Tongue (tissue), 2 donors: ENCODE results near the gene DLST. TPM values are rescaled to one million over a fixed set of nuclear protein-coding genes. Genes with fewer than 3 reads are reported as not detected.
"Not testable (repeated sequence)": the region's sequence is repeated elsewhere in the genome, so short reads cannot be mapped to it uniquely, and the experiment has no call there.

Experiments used
- DNase-seq: peaks from one replicate; pipeline ENCODE4 v3.0.0-alpha.2; 2015
- total RNA-seq: library from RNA; depleted of rRNA; stranded (reverse); fragments of >200 nt; gene quantifications from one replicate; pipeline ENCODE4 v1.2.3, GENCODE V29; 2014

The DLST gene
- total RNA-seq, 1 donor from 2014 or later: 78.7 TPM

DNA sequence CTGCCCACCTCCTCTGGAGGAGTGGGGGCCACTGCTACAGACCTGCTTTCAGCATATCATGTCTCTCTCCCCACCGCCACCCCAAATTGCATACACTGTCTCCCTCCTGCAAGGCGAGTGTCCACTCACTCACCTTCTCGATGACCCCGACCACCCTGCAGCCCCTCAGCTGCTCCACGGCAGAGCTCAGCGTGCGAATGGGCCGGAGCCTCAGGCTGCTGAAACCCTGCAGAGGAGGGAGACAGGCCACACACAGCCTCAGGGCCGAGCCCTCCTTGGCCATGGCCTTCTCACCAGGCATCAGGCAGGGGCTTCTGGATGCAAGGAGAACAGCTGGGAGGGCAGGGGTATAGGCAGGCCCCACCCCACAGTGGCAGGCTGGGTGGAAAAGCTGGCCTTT lies 36.7 kb downstream of the DLST start:
- no peak for DNase-seq

DNA sequence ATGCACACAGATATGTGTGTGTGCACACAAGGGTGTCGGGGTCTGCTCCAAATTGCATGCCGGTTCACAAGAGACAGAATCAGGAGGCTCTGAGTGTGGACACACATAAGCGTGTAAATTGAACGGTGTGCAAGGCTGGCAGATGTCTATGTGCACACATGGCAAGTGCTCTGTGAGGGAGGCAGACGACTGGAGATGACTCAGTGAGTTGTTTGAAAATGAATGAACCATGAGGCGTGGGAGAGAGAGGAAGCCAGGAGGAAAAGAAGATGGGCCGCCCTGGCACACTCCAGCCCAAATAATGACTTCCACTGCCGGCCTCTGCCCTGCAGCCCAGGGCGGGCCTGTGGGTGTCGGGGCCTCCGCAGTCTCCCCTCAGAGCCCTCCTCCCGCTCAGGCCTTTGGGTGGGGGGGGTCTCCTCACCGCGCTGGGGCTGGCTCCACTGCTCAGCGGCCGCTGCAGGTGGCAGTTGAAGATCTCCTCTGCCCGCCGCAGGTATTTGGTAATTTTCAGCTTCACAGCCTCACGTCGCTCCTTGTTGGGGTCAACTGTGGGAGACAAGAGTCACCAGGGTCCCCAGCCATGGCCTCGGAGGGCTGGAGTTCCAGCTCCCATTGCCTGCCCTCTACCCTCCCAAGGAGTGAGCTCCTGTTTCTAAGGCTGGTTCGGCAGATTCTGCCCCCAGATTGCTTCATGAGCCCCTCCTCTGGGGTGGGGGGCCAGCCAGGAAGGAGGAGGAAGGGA lies 37.9 kb downstream of the DLST start:
- DNase-seq: no peak

DNA sequence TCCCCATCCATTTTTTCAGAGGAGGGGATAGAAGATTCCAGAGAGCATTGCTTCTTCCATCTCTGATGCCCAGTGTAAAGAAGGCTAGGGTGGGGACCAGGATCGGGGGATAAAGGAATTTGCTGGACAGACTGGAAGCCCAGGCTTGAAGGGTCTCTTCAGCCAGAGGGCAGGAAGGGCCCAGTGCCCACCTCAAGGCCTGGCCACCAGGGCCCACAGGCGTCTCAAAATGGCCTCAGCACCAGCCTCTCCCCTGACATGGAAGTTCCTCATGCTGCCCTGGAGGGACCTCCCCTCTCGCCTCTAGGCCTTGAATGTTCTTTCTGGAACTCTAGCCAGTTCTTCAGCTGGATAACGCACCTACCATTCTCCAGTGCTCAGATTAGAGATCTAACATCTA lies 38.6 kb downstream of the DLST start:
- DNase-seq: no peak

DNA sequence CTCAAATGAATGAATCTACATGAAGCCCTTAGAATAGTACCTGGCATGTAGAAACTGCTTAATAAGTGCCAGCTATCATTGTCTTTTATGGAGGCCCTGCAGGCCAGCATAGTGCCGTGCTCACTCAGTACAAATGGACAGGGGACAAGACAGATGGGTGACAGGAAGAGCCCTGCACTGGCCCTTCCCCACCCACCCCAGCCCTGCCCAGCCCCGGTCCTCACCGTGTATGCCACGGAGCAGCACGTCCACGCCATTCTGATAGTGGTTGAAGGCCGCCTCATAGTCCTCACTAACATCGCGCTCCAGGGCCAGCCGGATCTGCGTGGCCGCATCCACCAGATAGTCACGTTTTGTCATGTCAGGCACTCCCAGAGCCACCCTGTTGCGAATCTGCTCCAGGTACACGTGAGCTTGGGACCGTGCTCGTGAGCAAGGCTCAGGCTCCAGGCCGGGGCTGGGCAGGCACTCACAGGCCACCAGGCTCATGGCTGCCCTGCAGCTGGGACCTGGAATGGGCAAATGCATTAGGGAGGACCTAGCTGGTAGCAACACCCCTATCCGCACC lies 39.4 kb downstream of the DLST start:
- no peak for DNase-seq

DNA sequence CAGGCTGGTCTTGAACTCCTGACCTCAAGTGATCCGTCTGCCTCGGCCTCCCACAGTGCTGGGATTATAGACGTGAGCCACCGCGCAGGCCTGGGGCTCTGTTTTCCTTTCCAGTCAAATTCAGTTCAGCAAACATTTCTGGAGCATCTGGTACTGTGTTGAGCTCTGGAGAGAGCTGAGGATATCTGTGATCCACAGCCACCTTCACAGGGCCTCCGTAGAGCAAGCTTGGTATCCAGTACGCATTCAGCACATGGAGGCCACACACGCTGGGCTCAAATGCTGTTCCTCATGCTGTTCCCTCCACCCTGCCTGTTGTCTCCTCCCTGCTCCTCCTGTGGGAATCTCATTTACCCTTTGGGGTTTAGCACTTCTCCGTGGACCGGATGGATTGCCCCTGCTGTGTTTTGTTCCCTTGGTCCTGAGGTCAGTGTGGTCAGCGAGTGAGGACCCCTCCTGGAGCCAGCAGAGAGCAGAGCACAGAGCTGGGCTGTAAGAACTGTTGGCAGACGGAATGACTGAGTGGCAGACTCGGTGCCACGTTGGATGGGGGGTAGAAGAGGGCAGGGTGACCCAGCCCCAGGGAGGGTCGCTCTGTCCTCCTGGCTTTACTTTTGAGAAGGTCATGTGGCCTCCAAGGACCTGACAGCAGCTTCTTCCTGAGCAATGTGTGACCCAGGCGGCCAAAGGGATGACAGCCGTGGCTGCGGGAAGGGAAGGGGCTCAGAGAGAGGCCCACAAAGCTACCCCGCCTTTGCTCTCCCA lies 40.5 kb downstream of the DLST start:
- DNase-seq: no peak

DNA sequence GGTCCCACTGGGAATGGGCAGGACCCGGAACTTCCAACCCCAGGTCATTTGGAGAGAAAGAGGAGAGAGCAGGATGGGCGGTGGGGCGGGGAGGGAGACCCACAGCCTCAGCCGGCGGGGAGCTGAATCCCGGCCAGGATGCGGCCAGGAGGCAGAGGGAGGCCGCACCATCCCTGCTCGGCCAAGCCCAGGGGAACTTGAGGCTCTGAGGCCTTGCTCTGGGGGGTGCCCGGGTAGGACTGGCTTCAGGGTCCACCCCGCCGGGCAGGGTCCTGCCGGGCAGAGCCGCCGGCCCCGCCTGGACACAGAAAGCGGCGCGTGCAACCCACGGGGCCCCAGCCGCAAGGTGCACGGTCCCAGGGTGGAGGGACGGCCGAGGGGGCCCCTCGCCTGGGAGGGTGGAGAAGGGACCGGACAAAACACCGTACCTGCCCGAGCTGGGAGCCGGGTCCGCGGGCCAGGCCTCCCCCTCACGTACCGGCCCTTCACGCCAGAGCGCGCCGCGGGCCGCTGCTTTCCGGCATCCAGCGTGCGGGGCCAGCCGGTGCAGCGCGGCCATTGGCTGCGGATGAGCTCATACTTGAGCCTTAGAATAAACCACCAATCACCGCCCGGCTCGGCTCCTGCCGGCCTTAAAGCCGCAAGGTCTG lies 41.2 kb downstream of the DLST start, which contains the start of gene RPS6KL1:
TSS of gene RPS6KL1 (minus strand) at position 509 of the 650 bp plus-strand sequence. CDS start 1,719 bp downstream, outside the sequence.
- peak; percentile 87 for DNase-seq

DNA sequence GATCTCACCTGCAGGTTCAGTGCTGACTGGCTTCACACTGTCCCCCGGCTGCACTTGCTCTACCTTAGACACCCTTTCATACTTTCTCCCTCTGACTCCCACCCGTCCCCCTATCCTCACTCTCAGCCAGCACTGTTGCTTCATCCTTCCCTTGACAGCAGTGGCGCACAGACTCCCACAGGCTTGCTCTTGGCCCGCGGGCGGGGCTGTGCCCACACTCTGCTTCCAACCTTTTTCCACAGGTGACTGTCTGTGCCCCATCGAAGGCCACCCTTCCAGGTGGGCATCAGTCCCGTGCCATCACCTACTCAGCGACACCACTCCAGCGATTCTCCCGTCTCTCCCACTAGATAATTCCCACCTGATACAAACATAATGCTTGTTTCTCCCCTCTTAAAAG lies 42.3 kb downstream of the DLST start:
- no peak for DNase-seq

DNA sequence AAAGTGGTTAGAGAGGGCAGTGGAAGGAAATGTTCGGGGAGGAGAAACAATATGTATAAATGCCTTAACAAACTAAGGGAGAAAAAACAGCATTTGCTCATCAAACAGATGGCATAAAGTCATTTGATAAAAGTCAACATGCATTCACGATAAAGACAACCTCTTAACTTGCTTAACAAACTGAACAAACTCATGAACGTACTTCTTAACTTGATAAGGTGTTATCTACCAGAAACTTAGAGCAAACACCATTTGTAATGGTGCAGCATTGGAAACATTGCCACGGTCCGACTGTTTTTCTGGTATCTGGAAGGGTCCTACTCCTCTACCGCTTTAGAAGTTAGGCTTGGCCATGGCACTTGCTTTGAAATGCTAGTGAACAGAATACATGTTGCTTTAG lies 45.5 kb downstream of the DLST start:
- DNase-seq: no peak

DNA sequence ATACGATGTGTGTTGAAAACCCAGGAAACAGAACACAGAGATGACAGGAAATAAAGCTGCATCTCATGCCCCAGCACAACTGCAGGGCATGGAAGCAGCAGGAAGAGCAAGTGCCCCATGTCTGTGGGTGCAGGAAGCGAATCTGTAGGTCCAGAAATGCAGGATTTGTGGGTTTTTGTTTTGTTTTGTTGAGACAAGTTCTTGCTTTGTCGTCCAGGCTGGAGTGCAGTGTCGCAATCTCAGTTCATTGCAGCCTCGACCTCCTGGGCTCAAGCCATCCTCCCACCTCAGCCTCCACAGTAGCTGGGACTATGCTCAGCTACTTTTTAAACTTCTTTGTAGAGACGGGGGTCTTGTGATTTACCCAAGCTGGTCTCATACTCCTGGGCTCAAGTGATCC lies 47.5 kb downstream of the DLST start:
- no peak for DNase-seq

DNA sequence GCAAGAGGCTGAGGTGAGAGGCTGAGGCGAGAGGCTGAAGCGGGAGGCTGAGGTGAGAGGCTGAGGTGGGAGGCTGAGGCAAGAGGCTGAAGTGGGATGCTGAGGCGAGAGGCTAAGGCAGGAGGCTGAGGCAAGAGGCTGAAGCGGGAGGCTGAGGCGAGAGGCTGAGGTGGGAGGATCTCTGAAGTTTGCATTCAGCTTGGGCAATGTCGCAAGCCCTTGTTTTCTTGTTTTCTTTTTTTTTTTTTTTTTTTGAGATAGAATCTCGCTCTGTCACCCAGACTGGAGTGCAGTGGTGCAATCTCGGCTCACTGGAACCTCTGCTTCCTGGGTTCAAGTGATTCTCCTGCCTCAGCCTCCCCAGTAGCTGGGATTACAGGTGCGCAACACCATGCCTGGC lies 50.0 kb downstream of the DLST start:
- DNase-seq: not testable (repeated sequence)

DNA sequence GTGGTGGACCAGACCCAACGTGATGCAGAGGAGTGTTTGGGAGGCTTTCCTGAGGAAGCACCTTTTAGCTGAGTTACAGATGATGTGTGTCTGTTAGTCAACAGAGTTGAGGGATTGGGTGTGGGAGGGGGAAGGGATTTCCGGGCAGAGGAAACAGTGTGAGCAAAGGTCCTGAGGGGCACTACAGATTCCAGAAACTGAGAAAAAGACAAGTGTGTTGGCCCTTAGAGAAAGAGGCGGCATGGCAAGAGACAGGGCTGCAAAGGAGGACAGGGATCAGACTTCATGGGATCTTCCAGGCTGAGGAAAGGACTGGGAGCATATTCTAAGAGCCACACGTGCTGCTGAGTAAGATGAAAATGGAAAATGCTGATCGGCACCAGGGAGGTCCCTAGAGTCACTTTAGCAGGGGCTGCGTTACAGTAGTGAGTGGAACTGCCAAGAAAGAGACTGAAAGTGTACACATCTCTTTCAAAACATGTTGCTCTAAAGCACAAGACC lies 50.7 kb downstream of the DLST start:
- DNase-seq: peak; percentile 78

DNA sequence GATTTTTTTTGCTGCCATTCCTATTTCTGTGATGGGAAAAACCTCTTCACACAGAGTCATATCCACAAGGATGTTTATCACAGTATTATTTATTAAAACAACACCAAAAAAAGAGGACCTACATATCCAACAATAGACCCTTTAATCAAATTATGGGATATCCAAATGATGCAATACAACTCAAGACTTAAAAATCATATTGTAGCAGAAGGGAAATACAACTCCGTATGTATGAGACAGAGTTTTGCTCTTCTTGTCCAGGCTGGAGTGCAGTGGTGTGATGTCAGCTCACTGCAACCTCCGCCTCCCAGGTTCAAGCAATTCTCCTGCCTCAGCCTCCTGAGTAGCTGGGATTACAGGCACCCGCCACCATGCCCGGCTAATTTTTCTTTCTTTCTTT lies 51.2 kb downstream of the DLST start:
- not testable (repeated sequence) for DNase-seq

DNA sequence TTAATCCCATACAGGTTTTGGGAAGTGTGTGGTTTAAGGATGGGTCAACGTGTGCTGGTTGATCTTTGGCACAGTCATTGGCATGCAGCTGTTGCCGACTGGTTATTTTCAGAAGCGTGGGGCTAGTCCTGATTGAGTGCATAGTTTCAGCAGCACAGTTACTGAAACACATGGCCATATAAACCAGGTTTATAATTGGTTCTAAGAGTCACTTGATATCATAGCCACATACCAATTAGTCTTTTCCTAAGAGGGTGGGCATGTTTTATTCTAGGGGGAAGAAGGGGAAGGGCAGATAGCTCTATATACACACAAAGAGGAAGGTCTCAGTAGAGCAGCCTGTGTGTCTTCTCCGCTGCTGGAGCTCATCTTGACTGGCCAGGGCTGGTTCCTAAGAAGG lies 52.3 kb downstream of the DLST start:
- peak; percentile 90 for DNase-seq

DNA sequence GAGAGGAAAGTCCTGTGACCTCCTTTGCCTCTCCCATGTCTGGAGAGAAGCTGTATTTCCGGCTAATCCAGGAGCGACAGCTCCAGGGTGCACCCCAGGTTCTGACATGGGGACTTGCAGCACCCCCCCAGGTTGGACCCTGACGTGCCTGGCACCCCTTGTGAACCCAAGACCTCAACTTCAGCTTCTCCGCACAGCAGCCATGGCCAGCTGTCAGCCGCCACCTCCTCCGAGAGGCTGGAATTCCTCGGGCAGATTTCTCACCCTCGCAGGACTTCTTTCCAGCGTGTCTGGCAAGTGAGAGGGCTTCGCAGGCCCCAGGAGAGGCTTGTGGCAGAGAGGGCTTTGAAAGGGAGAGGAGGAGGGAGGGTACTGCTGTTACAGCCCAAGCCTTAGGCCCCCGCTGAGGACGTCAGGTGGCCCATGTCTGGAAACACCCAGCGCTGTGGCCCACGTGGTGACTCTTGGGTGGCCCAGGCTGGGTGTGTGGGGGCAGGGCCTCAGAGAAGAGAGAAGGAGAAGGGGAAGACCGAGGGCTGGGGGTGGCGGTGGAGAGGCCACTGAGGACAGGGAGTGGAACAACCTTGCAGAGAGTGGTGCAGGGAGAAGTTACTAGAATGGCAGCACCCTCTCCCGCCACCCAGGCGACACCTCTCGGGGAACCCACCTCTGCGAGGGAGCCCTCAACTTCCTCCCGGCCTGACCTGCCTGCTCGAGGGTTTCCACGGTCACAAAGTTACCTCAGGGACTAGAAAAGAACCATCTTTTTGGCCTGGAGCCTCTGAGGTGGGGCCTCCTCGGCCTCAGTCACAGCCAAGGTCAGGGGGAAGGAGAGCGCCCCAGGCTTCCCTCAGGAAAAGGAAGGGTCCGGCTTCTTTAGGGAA lies 53.0 kb downstream of the DLST start:
- peak; percentile 86 for DNase-seq

DNA sequence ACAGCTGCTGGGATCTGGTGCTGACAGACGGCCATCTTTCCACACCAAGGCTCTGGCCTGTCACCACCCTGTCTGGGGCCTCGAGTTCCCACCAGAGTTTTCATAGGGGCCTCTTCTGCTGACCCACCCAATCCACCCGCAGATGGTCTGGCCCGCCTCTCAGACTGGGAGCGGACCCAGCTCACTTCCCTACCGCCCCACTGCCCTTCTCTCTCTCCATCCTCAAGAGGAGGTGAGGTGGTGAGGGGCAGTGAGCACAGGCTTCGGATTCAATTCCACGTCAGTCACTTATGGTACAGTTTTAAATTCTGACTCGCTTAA lies 53.6 kb downstream of the DLST start:
- DNase-seq: peak; percentile 66

DNA sequence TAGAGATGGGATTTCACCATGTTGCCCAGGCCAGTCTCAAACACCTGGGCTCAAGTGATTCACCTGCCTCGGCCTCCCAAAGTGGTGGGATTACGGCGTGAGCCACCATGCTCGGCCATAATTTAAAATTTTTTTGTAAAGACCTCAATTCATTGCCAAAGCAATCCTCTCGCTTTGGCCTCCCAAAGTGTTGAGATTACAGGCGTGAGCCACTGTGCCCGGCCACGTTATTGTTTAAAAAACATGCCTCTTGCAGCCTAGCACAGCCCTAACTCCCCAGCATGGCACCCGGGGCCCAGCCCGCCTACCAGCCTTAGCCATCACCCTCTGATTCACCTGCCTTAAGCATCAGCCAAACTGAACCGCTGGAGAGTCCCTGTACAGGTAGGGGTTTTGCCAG lies 54.4 kb downstream of the DLST start:
- no peak for DNase-seq

DNA sequence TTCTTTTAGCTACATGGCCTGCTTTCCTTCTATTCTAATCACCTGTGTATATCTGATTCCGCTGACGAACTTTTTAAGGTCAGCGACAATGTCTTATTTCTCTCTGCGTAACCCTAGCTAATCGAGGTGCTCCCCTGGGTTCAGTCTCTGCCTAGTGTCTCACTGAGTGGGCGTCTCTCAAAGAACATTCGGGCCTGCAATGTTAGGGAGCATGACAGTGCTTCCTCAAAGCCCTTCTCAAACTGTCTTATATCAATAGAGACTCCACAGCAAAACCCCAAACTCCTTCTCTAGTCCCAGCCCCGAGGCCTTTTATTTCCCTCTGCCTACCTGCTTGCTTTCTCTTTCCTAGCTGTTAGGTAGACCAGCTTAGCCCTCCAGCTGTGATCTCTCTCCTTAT lies 55.0 kb downstream of the DLST start:
- no peak for DNase-seq

DNA sequence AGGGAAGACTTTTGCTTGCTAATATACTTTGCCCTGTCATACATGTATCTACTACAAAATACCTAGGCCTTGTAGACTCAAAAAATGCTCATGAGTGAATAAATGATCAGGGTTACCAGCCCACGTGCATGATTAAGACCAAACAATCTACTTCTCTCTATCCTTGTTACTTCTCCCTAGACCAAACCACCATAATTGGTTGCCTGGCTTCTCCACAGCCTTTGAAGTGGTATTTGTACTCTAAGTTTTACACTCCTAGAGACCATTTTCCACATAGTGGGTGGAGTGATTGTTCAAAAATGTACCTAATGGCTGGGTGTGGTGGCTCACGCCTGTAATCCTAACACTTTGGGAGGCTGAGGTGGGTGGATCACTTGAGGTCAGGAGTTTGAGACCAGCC lies 55.5 kb downstream of the DLST start:
- no peak for DNase-seq

DNA sequence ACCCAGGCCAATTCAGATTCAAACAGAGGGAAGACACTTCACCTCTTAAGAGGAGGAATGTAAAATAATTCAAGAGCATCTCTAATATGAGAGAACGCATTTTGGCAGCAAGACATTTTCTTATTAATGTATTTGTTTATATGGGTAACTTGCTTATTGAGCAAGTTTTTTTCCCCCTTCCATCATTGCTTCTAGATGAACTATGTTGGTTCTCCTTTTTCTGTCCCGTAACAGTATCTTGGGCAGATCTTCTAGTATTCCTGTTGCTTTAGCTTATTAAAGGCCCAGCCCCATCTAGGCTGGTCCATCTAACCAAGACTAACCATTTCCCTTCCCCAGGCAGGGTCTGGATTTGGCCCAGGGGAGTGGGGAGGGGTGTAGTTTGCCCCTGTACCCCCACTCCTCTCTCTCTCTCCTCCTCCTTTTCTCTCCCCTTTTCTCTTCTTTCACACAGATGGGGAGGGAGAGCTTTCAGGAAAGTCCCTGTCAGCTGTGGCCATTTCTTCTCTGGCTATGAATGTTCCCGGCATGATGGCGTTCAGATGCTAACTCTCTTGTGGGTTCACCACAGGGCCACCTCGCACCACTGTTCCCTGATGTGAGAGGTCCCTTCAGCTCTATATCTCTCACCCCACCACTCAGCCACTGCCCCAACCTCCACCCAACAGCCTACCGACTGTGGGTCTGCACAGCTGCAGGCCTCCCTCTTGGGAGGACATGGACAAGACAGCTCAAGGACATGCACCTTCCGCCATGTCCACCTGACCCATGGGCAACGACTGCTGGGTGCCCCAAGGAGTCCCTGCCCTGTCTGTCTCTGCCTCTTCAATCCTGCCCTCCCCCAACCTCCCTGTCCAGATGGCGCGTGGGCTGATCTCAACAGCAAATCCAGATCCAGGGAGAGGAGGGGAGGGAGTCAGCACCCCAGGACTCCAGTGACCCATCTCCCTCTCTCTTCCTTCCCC lies 57.1 kb downstream of the DLST start:
- DNase-seq: no peak

DNA sequence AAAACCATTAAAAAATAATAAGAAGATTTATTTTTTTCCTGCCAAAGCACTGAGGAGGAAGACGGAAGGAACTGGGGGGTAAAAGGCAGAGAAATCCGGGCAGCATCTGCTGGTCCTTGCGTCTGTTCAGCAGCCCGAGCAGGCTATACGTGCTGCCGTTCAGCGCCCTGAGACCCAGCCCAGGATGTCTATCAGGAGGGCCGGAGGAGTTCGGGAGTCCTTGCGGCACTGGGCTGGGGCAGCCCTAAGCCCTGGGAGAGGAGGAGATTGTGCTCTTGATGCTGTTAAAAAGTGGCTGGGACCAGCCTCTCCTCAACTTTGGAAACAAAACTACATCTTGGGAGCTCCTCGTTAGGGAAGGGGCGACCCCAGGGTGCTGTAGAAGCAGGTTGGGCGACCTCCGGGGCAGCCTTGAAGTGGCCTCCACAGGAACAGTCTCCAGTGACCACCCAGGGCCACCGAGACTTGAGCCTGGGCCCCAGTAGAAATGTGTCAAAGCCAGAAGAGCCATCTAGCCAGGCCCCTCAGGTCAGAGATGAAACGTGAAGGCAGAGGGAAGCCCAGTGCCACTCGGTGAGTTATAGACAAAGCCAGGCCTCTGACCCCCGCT lies 59.3 kb downstream of the DLST start:
- no peak for DNase-seq
